Liver (tissue), 9 donors: ENCODE results near the gene HNRNPM. TPM values are rescaled to one million over a fixed set of nuclear protein-coding genes. Genes with fewer than 3 reads are reported as not detected.

ENCODE experiments used
- DNase-seq: peaks from one replicate; pipeline ENCODE4 v3.0.0-alpha.2; 2017; ENCODE audit warnings: low spot score
- H3K27ac ChIP-seq, 2 donors: one replicate each; pipeline ENCODE4 v1.7.0; 2013; ENCODE audit warnings: inconsistent platforms in 2 of 2, low read length in 2 of 2, control low read depth in 1 of 2, low read depth in 1 of 2, mild to moderate bottlenecking in 1 of 2
- H3K27me3 ChIP-seq, 4 donors: one replicate each; pipeline versions ENCODE4 v1.6.1 to v1.7.0; 2013; ENCODE audit warnings: low read length in 3 of 4, inconsistent platforms in 1 of 4, mild to moderate bottlenecking in 1 of 4, moderate library complexity in 1 of 4; ENCODE audit not compliant: control insufficient read depth in 4 of 4, insufficient read depth in 4 of 4
- H3K36me3 ChIP-seq, 4 donors: one replicate each; pipeline versions ENCODE4 v1.6.1 to v1.7.0; 2013; ENCODE audit warnings: low read length in 3 of 4, mild to moderate bottlenecking in 3 of 4, low read depth in 1 of 4, moderate library complexity in 1 of 4; ENCODE audit not compliant: control insufficient read depth in 4 of 4, insufficient read depth in 3 of 4
- H3K4me1 ChIP-seq, 4 donors: one replicate each; pipeline versions ENCODE4 v1.6.1 to v1.7.0; 2013; ENCODE audit warnings: low read length in 3 of 4, mild to moderate bottlenecking in 3 of 4, moderate library complexity in 1 of 4; ENCODE audit not compliant: control insufficient read depth in 4 of 4, insufficient read depth in 4 of 4
- H3K4me3 ChIP-seq, 3 donors: one replicate each; pipeline versions ENCODE4 v1.6.1 to v1.7.0; 2013; ENCODE audit warnings: low read length in 3 of 3, control low read depth in 1 of 3, low read depth in 1 of 3, mild to moderate bottlenecking in 1 of 3
- H3K9ac ChIP-seq, 2 donors: one replicate each; pipeline ENCODE4 v1.7.0; 2013; ENCODE audit warnings: low read length in 2 of 2, mild to moderate bottlenecking in 2 of 2, moderate library complexity in 2 of 2, control low read depth in 1 of 2, low read depth in 1 of 2
- H3K9me3 ChIP-seq, 4 donors: one replicate each; pipeline versions ENCODE4 v1.6.1 to v1.7.0; 2013; ENCODE audit warnings: low read length in 3 of 4; ENCODE audit not compliant: control insufficient read depth in 4 of 4
- CTCF ChIP-seq: fragments of 150-350 bp; IDR thresholded peaks from 2 replicates; pipeline ENCODE4 v1.5.1; 2017; ENCODE audit warnings: improper control_type of control experiment, low read depth, low read length; ENCODE audit not compliant: missing input control
- EGR1 ChIP-seq, 2 donors: IDR thresholded peaks; 2 replicates each; pipeline ENCODE4 v1.6.1; 2016 to 2018; ENCODE audit warnings: antibody characterized with exemption in 2 of 2, low read depth in 2 of 2
- FOXA1 ChIP-seq: IDR thresholded peaks from 2 replicates; pipeline ENCODE4 v1.6.1; 2016; ENCODE audit warnings: antibody characterized with exemption
- FOXA2 ChIP-seq: IDR thresholded peaks from 2 replicates; pipeline ENCODE4 v1.6.1; 2016; ENCODE audit warnings: antibody characterized with exemption
- GABPA ChIP-seq, 2 donors: IDR thresholded peaks in 1 of 2; conservative IDR thresholded peaks in 1 of 2; 2 replicates each; pipeline ENCODE4 v1.6.1; 2016; ENCODE audit warnings: antibody characterized with exemption in 2 of 2, mild to moderate bottlenecking in 1 of 2, moderate library complexity in 1 of 2
- HNF4A ChIP-seq, 2 donors: conservative IDR thresholded peaks; 2 replicates each; pipeline ENCODE4 v1.6.1; 2016; ENCODE audit warnings: antibody characterized with exemption in 2 of 2, mild to moderate bottlenecking in 2 of 2
- JUND ChIP-seq, 2 donors: IDR thresholded peaks; 2 replicates each; pipeline ENCODE4 v1.6.1; 2016; ENCODE audit warnings: antibody characterized with exemption in 2 of 2
- MAX ChIP-seq: IDR thresholded peaks from 2 replicates; pipeline ENCODE4 v1.6.1; 2016; ENCODE audit warnings: antibody characterized with exemption
- NR2F2 ChIP-seq: IDR thresholded peaks from 2 replicates; pipeline ENCODE4 v1.6.1; 2016; ENCODE audit warnings: antibody characterized with exemption
- RAD21 ChIP-seq, 2 donors: IDR thresholded peaks; 2 replicates each; pipeline ENCODE4 v1.6.1; 2016; ENCODE audit warnings: antibody characterized with exemption in 2 of 2, mild to moderate bottlenecking in 2 of 2
- REST ChIP-seq: IDR thresholded peaks from 2 replicates; pipeline ENCODE4 v1.6.1; 2016; ENCODE audit warnings: antibody characterized with exemption, mild to moderate bottlenecking
- RXRA ChIP-seq, 2 donors: IDR thresholded peaks; 2 replicates each; pipeline ENCODE4 v1.6.1; 2017 to 2018; ENCODE audit warnings: antibody characterized with exemption in 2 of 2, mild to moderate bottlenecking in 1 of 2
- SP1 ChIP-seq: IDR thresholded peaks from 2 replicates; pipeline ENCODE4 v1.6.1; 2018; ENCODE audit warnings: antibody characterized with exemption, mild to moderate bottlenecking
- TAF1 ChIP-seq: conservative IDR thresholded peaks from 2 replicates; pipeline ENCODE4 v1.6.1; 2016; ENCODE audit warnings: antibody characterized with exemption, mild to moderate bottlenecking
- YY1 ChIP-seq: IDR thresholded peaks from 2 replicates; pipeline ENCODE4 v1.6.1; 2016; ENCODE audit warnings: antibody characterized with exemption, mild to moderate bottlenecking
- ZBTB33 ChIP-seq: IDR thresholded peaks from 2 replicates; pipeline ENCODE4 v1.6.1; 2016; ENCODE audit warnings: antibody characterized with exemption
- WGBS: extraction: QIAGEN DNeasy Blood & Tissue Kit; methylation state at CpG from one replicate; pipeline ENCODE4 v1.1.7; 2013; 5-methylcytosine and 5-hydroxymethylcytosine counted together
- polyA plus RNA-seq, 2 donors: library from polyadenylated mRNA; stranded (reverse) in 1 of 2; unstranded in 1 of 2; fragments of 200-250 nt in 1 of 2; fragments of >200 nt in 1 of 2; fragmentation: Nextera tagmentation in 1 of 2; extraction: Ambion mirVana in 1 of 2; gene quantifications; one replicate each; pipeline versions ENCODE4 v1.2.1 to v1.2.3, GENCODE V29; 2013 to 2015
- total RNA-seq, 2 donors: library from RNA; depleted of rRNA; stranded (reverse); fragments of >200 nt; gene quantifications; one replicate each; pipeline ENCODE4 v1.2.3, GENCODE V29; 2014
- TF ChIP-seq, protein P1 (sequence below): IDR thresholded peaks from 2 replicates; pipeline ENCODE4 v1.6.1; 2016; ENCODE audit warnings: antibody characterized with exemption
- donor health status: healthy.
- donor health status: healthy.
- donor health status: healthy.
- donor health status: healthy.
- donor health status: healthy.

HNRNPM gene
- total and polyA plus RNA-seq, 4 donors, result 39.4 to 86.9 (median 70.7) TPM

DNA sequence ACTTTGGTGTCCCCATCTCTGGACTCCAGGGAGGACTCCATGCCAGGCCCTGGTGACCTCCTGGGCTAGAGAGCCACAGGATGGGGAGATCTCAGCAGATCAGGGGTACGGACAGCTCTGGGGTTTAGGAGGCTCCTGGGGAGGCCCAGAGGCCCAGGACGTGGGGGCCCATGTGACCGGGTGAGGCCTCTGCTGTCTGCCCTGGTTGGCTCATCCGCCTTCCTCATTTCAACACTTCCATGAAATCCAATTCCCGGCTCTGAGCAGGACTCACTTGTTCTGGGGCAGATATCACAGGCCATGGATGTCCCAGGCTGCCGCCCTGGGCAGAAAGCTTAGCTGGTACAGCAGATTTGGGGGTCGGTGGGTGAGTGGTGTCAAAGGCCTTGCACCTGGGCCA is 58.7 kb downstream of the HNRNPM start:
- H3K27ac ChIP-seq, result no peak overlapping the region
- no peaks in the 10 kb centered on the region for H3K9me3 ChIP-seq
- no peaks in the 10 kb centered on the region for H3K27me3 ChIP-seq
- no peaks in the 10 kb centered on the region for H3K36me3 ChIP-seq
- peaks cover 6 to 13% (median 6%) of the 10 kb centered on the region in 4 donors for H3K4me1 ChIP-seq
- WGBS, result 85% methylated on average over 7 of the region's 7 CpGs
- no peak overlapping the region for H3K9ac ChIP-seq
- no peak overlapping the region for H3K4me3 ChIP-seq
- DNase-seq, result no peak
- no peak for TF ChIP-seq HNF4A (conservative IDR thresholded peaks at IDR 0.05)
- no peak for TF ChIP-seq CTCF
- no peak for TF ChIP-seq EGR1 (IDR thresholded peaks at IDR 0.05; ENCODE audit: low read depth in 2 of 2)
- TF ChIP-seq NR2F2, result no peak
- no peak for TF ChIP-seq YY1
- TF ChIP-seq ZBTB33, result no peak

- TF ChIP-seq MAX (no peak), GABPA (IDR thresholded peaks at IDR 0.05 in 1 of 2, conservative IDR thresholded peaks at IDR 0.05 in 1 of 2) (no peak), NR2F2 (no peak), FOXA1 (no peak), YY1 (no peak), ZBTB33 (no peak), TAF1 (no peak), CTCF (no peak), FOXA2 (no peak), RAD21 (IDR thresholded peaks at IDR 0.05) (no peak), HNF4A (conservative IDR thresholded peaks at IDR 0.05) (no peak), EGR1 (IDR thresholded peaks at IDR 0.05; ENCODE audit: low read depth in 2 of 2) (no peak), JUND (IDR thresholded peaks at IDR 0.05) (no peak), SP1 (no peak), REST (no peak), RXRA (IDR thresholded peaks at IDR 0.05) (no peak)
- TF ChIP-seq, protein P1, sequence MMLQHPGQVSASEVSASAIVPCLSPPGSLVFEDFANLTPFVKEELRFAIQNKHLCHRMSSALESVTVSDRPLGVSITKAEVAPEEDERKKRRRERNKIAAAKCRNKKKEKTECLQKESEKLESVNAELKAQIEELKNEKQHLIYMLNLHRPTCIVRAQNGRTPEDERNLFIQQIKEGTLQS, result no peak
- no peak overlapping the region for H3K27ac ChIP-seq
- H3K9ac ChIP-seq, result no peak overlapping the region
- H3K4me3 ChIP-seq, result no peak overlapping the region
- no peaks in the 10 kb centered on the region for H3K36me3 ChIP-seq
- peaks cover 6 to 13% (median 6%) of the 10 kb centered on the region in 4 donors for H3K4me1 ChIP-seq
- DNase-seq, result no peak
- no peaks in the 10 kb centered on the region for H3K9me3 ChIP-seq
- 90% methylated on average over 7 of the region's 7 CpGs for WGBS
- H3K27me3 ChIP-seq, result no peaks in the 10 kb centered on the region
Measured at GRCh38 chr19:8504171-8504570, 59.4 kb downstream of the HNRNPM start.
